Smooth muscle cell (in vitro differentiated cells): Measurements from ENCODE around the gene CNTLN. TPM values are rescaled to one million over a fixed set of nuclear protein-coding genes. Genes with fewer than 3 reads are reported as not detected.

Experiments used
- DNase-seq: peaks from one replicate; lab custom pipeline; 2025; ENCODE audit not compliant: unreplicated experiment; lab: John Stamatoyannopoulos, UW
- H2AFZ ChIP-seq: fragments of 200-600 bp; sonication (generic); 2 replicates; pipeline ENCODE4 v1.6.0; 2016; ENCODE audit warnings: antibody characterized with exemption, low read depth, mild to moderate bottlenecking
- H3F3A ChIP-seq: fragments of 200-600 bp; sonication (generic); 2 replicates; pipeline ENCODE4 v1.6.0; 2017; ENCODE audit warnings: antibody characterized with exemption, low read depth
- H3K27ac ChIP-seq: fragments of 200-600 bp; sonication (generic); 2 replicates; pipeline ENCODE4 v1.5.1; 2016; ENCODE audit warnings: low read depth, mild to moderate bottlenecking
- H3K27me3 ChIP-seq: fragments of 200-600 bp; sonication (generic); 2 replicates; pipeline ENCODE4 v1.6.1; 2016; ENCODE audit warnings: low read depth, mild to moderate bottlenecking
- H3K36me3 ChIP-seq: fragments of 200-600 bp; sonication (generic); 2 replicates; pipeline ENCODE4 v1.5.1; 2016; ENCODE audit warnings: low read depth
- H3K4me1 ChIP-seq: fragments of 200-600 bp; sonication (generic); 2 replicates; pipeline ENCODE4 v1.5.1; 2016; ENCODE audit warnings: low read depth
- H3K4me2 ChIP-seq: fragments of 200-600 bp; sonication (generic); 2 replicates; pipeline ENCODE4 v1.6.0; 2016; ENCODE audit warnings: mild to moderate bottlenecking
- H3K4me3 ChIP-seq: fragments of 200-600 bp; sonication (generic); 2 replicates; pipeline ENCODE4 v1.5.1; 2016; ENCODE audit warnings: mild to moderate bottlenecking
- H3K79me2 ChIP-seq: fragments of 200-600 bp; sonication (generic); 2 replicates; pipeline ENCODE4 v1.6.0; 2016; ENCODE audit warnings: low read depth, mild to moderate bottlenecking
- H3K9ac ChIP-seq: fragments of 200-600 bp; sonication (generic); 2 replicates; pipeline ENCODE4 v1.6.0; 2016; ENCODE audit warnings: low read depth
- H3K9me3 ChIP-seq: fragments of 200-600 bp; sonication (generic); replicated peaks from 2 replicates; pipeline ENCODE4 v1.5.1; 2016; ENCODE audit warnings: low read depth
- H4K20me1 ChIP-seq: fragments of 200-600 bp; sonication (generic); 2 replicates; pipeline ENCODE4 v1.6.0; 2016; ENCODE audit warnings: low read depth
- CTCF ChIP-seq: fragments of 200-600 bp; sonication (generic); IDR thresholded peaks from 2 replicates; pipeline ENCODE4 v1.5.1; 2017; ENCODE audit warnings: borderline replicate concordance, mild to moderate bottlenecking, antibody characterized with exemption; ENCODE audit not compliant: insufficient read depth, poor library complexity, severe bottlenecking
- WGBS: methylation state at CpG from one replicate; pipeline ENCODE4 v1.1.7; 2016; ENCODE audit warnings: low lambda C conversion rate; 5-methylcytosine and 5-hydroxymethylcytosine counted together
- polyA plus RNA-seq: library from polyadenylated mRNA; unstranded; fragments of >200 nt; fragmentation: Nextera tagmentation; extraction: Ambion mirVana; gene quantifications from 2 replicates; pipeline ENCODE4 v1.2.1, GENCODE V29; 2016
- total RNA-seq: library from RNA; depleted of rRNA; stranded (reverse); fragments of >200 nt; gene quantifications from 2 replicates; pipeline ENCODE4 v1.2.3, GENCODE V29; 2014

The CNTLN gene
- total and polyA plus RNA-seq, 2 experiments from 2014 or later: 5.7 to 9.0 TPM

- Histone ChIP-seq H3K4me2 (no peak overlapping the region), H3K9me3 (no peaks in the 10 kb centered on the region), H3K4me3 (no peak overlapping the region), H3F3A (no peaks in the 10 kb centered on the region), H3K4me1 (no peaks in the 10 kb centered on the region), H3K27ac (no peak overlapping the region), H3K79me2 (no peaks in the 10 kb centered on the region), H3K36me3 (no peaks in the 10 kb centered on the region), H2AFZ (no peak overlapping the region), H4K20me1 (no peaks in the 10 kb centered on the region), H3K27me3 (no peaks in the 10 kb centered on the region), H3K9ac (no peak overlapping the region)
- DNase-seq: no peak
- WGBS: 98% methylated on average over 2 of the region's 2 CpGs
- no peak for TF ChIP-seq CTCF
Measured at GRCh38 chr9:17217272-17217671, 82.4 kb downstream of the CNTLN start.

- Histone ChIP-seq H3K4me3 (no peak overlapping the region), H3K4me1 (no peaks in the 10 kb centered on the region), H3K36me3 (no peaks in the 10 kb centered on the region), H3K27ac (no peak overlapping the region), H3K9ac (no peak overlapping the region), H3K27me3 (no peaks in the 10 kb centered on the region), H3F3A (no peaks in the 10 kb centered on the region), H2AFZ (no peak overlapping the region), H4K20me1 (no peaks in the 10 kb centered on the region), H3K79me2 (no peaks in the 10 kb centered on the region), H3K9me3 (no peaks in the 10 kb centered on the region), H3K4me2 (no peak overlapping the region)
- TF ChIP-seq CTCF: peak; percentile 30
- DNase-seq: no peak
Measured at GRCh38 chr9:17219261-17219660, 84.4 kb downstream of the CNTLN start.

- no peaks in the 10 kb centered on the region for H4K20me1 ChIP-seq
- TF ChIP-seq CTCF: no peak
- WGBS: 93% methylated on average over 7 of the region's 7 CpGs
- no peak for DNase-seq
- no peaks in the 10 kb centered on the region for H3K9me3 ChIP-seq
- H3K27me3 ChIP-seq: no peaks in the 10 kb centered on the region
- no peaks in the 10 kb centered on the region for H3F3A ChIP-seq
- no peak overlapping the region for H3K27ac ChIP-seq
- no peak overlapping the region for H3K9ac ChIP-seq
- no peak overlapping the region for H3K4me2 ChIP-seq
- H3K4me1 ChIP-seq: no peaks in the 10 kb centered on the region
- no peaks in the 10 kb centered on the region for H3K36me3 ChIP-seq
- no peaks in the 10 kb centered on the region for H3K79me2 ChIP-seq
- no peak overlapping the region for H2AFZ ChIP-seq
- H3K4me3 ChIP-seq: no peak overlapping the region
Measured at GRCh38 chr9:17222932-17223331, 88.1 kb downstream of the CNTLN start.

- Histone ChIP-seq H3K27me3 (no peaks in the 10 kb centered on the region), H3K9ac (no peak overlapping the region), H2AFZ (no peak overlapping the region), H3K79me2 (no peaks in the 10 kb centered on the region), H3F3A (no peaks in the 10 kb centered on the region), H3K4me1 (no peaks in the 10 kb centered on the region), H3K4me2 (no peak overlapping the region), H4K20me1 (no peaks in the 10 kb centered on the region), H3K9me3 (no peaks in the 10 kb centered on the region), H3K27ac (no peak overlapping the region), H3K4me3 (no peak overlapping the region), H3K36me3 (no peaks in the 10 kb centered on the region)
- DNase-seq: no peak
- 89% methylated on average over 1 of the region's 1 CpG for WGBS
- TF ChIP-seq CTCF: no peak
Measured at GRCh38 chr9:17225407-17225806, 90.6 kb downstream of the CNTLN start.
